Measurements from ENCODE around the gene ANO7. TPM values are rescaled to one million over a fixed set of nuclear protein-coding genes. Genes with fewer than 3 reads are reported as not detected.

The ANO7 gene
- total and polyA plus RNA-seq, 2 donors, result 0.58 to 1.2 TPM

GRCh38 chr2:241213567-241213966 is 25.1 kb downstream of the ANO7 start:
- DNase-seq (ENCODE audit: extremely low spot score), result no peak
- Histone ChIP-seq H3K27ac (ENCODE audit: low read depth) (no peak overlapping the region), H3K4me3 (ENCODE audit: low read depth, low read length) (no peak overlapping the region), H3K4me1 (ENCODE audit: insufficient read depth) (no peaks in the 10 kb centered on the region), H3K36me3 (ENCODE audit: insufficient read depth) (no peaks in the 10 kb centered on the region)
- 64% methylated on average over 7 of the region's 7 CpGs for WGBS

DNA sequence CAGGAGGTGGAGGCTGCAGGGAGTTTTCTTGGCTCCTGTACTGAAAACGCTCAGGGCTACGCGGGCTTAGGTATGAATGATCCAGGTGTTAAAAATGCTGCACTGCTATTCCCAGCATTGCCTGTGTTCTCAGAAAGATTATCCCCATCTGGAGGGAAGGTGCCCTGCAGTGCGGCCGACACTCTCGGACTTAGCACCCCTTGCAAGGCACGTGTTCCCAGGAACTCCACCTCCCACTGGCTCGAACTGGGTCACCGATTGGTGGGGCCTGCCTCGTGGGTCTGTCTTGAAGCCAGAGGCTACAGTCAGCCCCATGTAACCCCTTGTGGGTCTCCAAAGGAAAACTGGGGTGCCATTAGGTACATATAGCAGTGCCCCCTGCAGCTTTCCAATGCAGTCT is 25.7 kb downstream of the ANO7 start:
- Histone ChIP-seq H3K27ac (ENCODE audit: low read depth) (no peak overlapping the region), H3K36me3 (ENCODE audit: insufficient read depth) (no peaks in the 10 kb centered on the region), H3K4me3 (ENCODE audit: low read depth, low read length) (no peak overlapping the region), H3K4me1 (ENCODE audit: insufficient read depth) (no peaks in the 10 kb centered on the region)
- no peak for DNase-seq (ENCODE audit: extremely low spot score)
- WGBS, result 48% methylated on average over 10 of the region's 10 CpGs

DNA sequence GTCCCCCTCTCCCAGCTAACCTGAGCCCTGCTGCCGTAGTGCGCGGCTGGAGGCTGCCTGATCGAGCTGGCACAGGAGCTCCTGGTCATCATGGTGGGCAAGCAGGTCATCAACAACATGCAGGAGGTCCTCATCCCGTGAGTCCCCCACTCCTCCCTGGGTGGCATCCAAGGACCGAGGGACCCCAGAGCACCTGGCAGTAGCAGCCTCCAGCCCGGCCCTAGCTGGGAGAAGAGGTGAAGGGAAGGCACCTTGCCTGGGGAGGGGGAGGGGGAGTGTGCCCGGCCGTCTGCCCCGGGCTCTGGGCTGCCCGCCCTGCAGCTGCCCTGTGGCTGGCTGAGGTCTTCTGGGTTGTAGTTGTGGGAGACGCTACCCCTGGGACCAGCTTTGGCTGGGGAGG is 26.3 kb downstream of the ANO7 start:
- no peaks in the 10 kb centered on the region for H3K36me3 ChIP-seq (ENCODE audit: insufficient read depth)
- DNase-seq (ENCODE audit: extremely low spot score), result no peak
- H3K27ac ChIP-seq (ENCODE audit: low read depth), result no peak overlapping the region
- WGBS, result 84% methylated on average over 12 of the region's 12 CpGs
- H3K4me1 ChIP-seq (ENCODE audit: insufficient read depth), result no peaks in the 10 kb centered on the region
- no peak overlapping the region for H3K4me3 ChIP-seq (ENCODE audit: low read depth, low read length)

DNA sequence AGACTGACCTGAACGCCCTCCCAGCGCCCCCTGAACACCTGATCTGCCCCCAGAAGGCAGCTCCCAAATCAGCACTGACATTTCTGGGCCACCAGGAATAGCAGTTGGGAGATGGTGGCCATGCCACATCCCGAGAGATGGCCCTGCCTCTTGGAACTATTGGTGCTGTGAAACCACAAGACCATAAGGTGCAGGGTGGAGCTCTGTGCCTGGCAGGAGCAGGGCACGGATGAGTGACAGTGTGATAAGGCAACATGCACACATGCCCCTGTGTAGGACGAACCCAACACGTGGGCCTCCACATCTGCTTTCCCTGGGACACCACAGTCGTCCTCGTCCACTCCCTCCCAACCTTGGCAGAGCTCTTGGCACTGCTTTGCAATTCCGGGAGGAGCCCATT is 26.9 kb downstream of the ANO7 start:
- no peak overlapping the region for H3K4me3 ChIP-seq (ENCODE audit: low read depth, low read length)
- H3K36me3 ChIP-seq (ENCODE audit: insufficient read depth), result no peaks in the 10 kb centered on the region
- no peak for DNase-seq (ENCODE audit: extremely low spot score)
- H3K4me1 ChIP-seq (ENCODE audit: insufficient read depth), result no peaks in the 10 kb centered on the region
- H3K27ac ChIP-seq (ENCODE audit: low read depth), result no peak overlapping the region
- WGBS, result 56% methylated on average over 9 of the region's 9 CpGs

- H3K36me3 ChIP-seq (ENCODE audit: insufficient read depth), result no peaks in the 10 kb centered on the region
- no peak overlapping the region for H3K4me3 ChIP-seq (ENCODE audit: low read depth, low read length)
- DNase-seq (ENCODE audit: extremely low spot score), result no peak
- 43% methylated on average over 14 of the region's 14 CpGs for WGBS
- H3K27ac ChIP-seq (ENCODE audit: low read depth), result no peak overlapping the region
- no peaks in the 10 kb centered on the region for H3K4me1 ChIP-seq (ENCODE audit: insufficient read depth)
Observed at GRCh38 chr2:241216211-241216761, 27.8 kb downstream of the ANO7 start.

- Histone ChIP-seq H3K4me1 (ENCODE audit: insufficient read depth) (no peaks in the 10 kb centered on the region), H3K36me3 (ENCODE audit: insufficient read depth) (no peaks in the 10 kb centered on the region), H3K4me3 (ENCODE audit: low read depth, low read length) (peak overlapping the region; percentile 17), H3K27ac (ENCODE audit: low read depth) (peak overlapping the region; percentile 73)
- 2% methylated on average over 62 of the region's 77 CpGs for WGBS
- DNase-seq (ENCODE audit: extremely low spot score), result no peak
Observed at GRCh38 chr2:241217320-241218031, 29.0 kb downstream of the ANO7 start.

DNA sequence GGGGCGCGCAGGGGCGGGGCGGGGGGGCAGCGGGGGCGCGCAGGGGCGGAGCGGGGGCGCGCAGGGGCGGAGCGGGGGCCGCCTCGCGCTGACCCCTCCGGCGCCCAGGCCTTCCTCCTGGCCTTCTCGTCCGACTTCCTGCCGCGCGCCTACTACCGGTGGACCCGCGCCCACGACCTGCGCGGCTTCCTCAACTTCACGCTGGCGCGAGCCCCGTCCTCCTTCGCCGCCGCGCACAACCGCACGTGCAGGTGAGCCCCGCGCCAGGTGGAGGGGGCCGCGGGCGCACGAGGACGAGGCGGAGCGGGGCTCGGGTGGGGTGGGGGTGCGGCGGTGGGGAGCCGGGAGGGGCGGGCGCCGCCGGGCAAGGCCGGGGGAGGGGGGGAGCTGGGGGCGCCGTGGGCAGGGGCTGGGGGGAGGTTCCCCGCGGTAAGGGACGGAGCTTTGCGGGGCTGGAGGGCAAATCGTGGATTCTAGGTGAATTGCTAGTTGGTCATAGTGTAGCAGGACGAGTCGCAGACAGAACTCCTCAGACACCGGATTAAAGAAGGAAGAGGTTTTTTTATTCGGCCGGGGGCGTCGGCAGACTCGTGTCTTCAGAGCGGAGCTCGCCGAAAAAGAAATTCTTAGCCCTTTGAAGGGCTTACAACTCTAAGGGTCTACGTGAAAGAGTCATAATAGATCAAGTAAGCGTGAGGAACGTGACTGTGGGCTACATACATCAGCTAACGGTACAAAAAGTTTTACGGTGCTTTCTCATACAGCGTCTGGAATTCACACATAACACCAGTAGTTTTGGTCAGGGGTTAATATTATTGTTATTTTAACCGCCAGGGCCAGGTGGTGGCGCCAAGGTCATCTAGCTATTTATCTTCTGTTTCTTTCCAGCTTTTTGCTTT is 29.9 kb downstream of the ANO7 start:
- H3K27ac ChIP-seq (ENCODE audit: low read depth), result no peak overlapping the region
- no peaks in the 10 kb centered on the region for H3K4me1 ChIP-seq (ENCODE audit: insufficient read depth)
- no peak for DNase-seq (ENCODE audit: extremely low spot score)
- H3K36me3 ChIP-seq (ENCODE audit: insufficient read depth), result no peaks in the 10 kb centered on the region
- WGBS, result under 1% methylated on average over 72 of the region's 83 CpGs
- H3K4me3 ChIP-seq (ENCODE audit: low read depth, low read length), result peak overlapping the region; percentile 59

GRCh38 chr2:241219030-241219382 is 30.5 kb downstream of the ANO7 start:
- H3K27ac ChIP-seq (ENCODE audit: low read depth), result no peak overlapping the region
- no peak overlapping the region for H3K4me3 ChIP-seq (ENCODE audit: low read depth, low read length)
- WGBS, result 52% methylated on average over 4 of the region's 4 CpGs

GRCh38 chr2:241219856-241220356 is 31.4 kb downstream of the ANO7 start:
- no peak for DNase-seq (ENCODE audit: extremely low spot score)

More at GRCh38 chr2:241219030-241219382, 30.5 kb downstream of the ANO7 start:
- no peak for DNase-seq (ENCODE audit: extremely low spot score)
- H3K36me3 ChIP-seq (ENCODE audit: insufficient read depth), result no peaks in the 10 kb centered on the region
- no peaks in the 10 kb centered on the region for H3K4me1 ChIP-seq (ENCODE audit: insufficient read depth)

GRCh38 chr2:241223211-241224017 is 34.9 kb downstream of the ANO7 start:
- WGBS, result 66% methylated on average over 23 of the region's 23 CpGs
- Histone ChIP-seq H3K4me3 (ENCODE audit: low read depth, low read length) (no peak overlapping the region), H3K4me1 (ENCODE audit: insufficient read depth) (no peaks in the 10 kb centered on the region), H3K27ac (ENCODE audit: low read depth) (no peak overlapping the region), H3K36me3 (ENCODE audit: insufficient read depth) (no peaks in the 10 kb centered on the region)
- DNase-seq (ENCODE audit: extremely low spot score), result no peak

More at GRCh38 chr2:241219856-241220356, 31.4 kb downstream of the ANO7 start:
- H3K4me3 ChIP-seq (ENCODE audit: low read depth, low read length), result no peak overlapping the region
- no peaks in the 10 kb centered on the region for H3K36me3 ChIP-seq (ENCODE audit: insufficient read depth)
- no peak overlapping the region for H3K27ac ChIP-seq (ENCODE audit: low read depth)
- H3K4me1 ChIP-seq (ENCODE audit: insufficient read depth), result no peaks in the 10 kb centered on the region
- WGBS, result 88% methylated on average over 6 of the region's 6 CpGs

DNA sequence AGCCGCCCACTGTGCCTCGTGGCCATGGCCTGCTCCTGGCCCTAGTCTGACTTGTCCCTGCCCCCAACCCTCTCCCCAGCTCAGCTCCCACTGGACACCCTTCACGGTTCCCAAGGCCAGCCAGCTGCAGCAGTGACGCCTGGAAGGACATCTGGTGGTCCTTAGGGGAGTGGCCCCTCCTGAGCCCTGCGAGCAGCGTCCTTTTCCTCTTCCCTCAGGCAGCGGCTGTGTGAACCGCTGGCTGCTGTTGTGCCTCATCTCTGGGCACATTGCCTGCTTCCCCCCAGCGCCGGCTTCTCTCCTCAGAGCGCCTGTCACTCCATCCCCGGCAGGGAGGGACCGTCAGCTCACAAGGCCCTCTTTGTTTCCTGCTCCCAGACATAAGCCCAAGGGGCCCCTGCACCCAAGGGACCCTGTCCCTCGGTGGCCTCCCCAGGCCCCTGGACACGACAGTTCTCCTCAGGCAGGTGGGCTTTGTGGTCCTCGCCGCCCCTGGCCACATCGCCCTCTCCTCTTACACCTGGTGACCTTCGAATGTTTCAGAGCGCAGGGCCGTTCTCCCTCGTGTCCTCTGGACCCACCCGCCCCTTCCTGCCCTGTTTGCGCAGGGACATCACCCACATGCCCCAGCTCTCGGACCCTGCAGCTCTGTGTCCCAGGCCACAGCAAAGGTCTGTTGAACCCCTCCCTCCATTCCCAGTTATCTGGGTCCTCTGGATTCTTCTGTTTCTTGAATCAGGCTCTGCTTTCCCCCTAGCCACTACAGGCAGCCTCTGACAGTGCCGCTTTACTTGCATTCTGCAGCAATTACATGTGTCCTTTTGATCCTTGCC is 35.8 kb downstream of the ANO7 start:
- Histone ChIP-seq H3K4me3 (ENCODE audit: low read depth, low read length) (no peak overlapping the region), H3K4me1 (ENCODE audit: insufficient read depth) (no peaks in the 10 kb centered on the region), H3K36me3 (ENCODE audit: insufficient read depth) (no peaks in the 10 kb centered on the region), H3K27ac (ENCODE audit: low read depth) (no peak overlapping the region)
- DNase-seq (ENCODE audit: extremely low spot score), result no peak
- 45% methylated on average over 26 of the region's 26 CpGs for WGBS

- DNase-seq (ENCODE audit: extremely low spot score), result no peak
- H3K36me3 ChIP-seq (ENCODE audit: insufficient read depth), result peaks cover 3% of the 10 kb centered on the region
- H3K4me1 ChIP-seq (ENCODE audit: insufficient read depth), result no peaks in the 10 kb centered on the region
- no peak overlapping the region for H3K27ac ChIP-seq (ENCODE audit: low read depth)
- H3K4me3 ChIP-seq (ENCODE audit: low read depth, low read length), result no peak overlapping the region
- 74% methylated on average over 8 of the region's 8 CpGs for WGBS
Observed at GRCh38 chr2:241224851-241225438, 36.5 kb downstream of the ANO7 start.
